ENCODE measurements around the gene FHOD3. TPM values are rescaled to one million over a fixed set of nuclear protein-coding genes. Genes with fewer than 3 reads are reported as not detected.

Gene FHOD3
- total RNA-seq, 1 donor from 2014 or later = 2.5 TPM

DNA sequence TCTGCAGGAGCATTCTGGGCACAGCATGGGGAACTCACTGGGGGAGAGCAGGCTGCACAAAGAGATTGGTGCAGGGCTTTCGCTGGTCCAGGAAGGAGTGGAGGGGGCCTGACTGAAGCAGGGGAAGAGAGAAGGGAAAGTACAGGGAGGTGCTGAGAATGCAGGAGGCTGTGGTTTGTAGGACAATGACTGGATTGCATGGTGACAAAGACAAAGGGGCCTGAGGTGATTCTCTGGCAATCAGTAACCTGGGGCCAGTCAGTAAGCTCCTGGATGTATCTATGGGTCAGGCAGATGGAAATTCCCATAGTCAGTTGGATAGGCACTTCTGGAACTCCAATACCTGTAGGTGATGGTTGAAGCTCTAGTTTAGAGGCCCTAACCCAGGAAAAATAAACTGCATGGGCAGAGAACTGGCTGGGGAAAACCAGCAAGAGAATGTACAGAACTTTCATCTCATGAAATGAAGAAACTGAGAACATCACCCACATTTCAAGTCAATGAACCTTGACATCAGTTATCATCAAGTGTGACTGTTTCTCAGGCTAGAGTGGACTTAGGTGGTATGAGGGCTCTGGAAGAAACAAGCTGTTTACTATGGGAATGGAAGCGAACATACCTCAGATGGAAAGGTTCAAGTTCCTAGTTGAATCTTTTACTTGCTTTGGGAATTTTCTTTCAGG, 338.0 kb downstream of the FHOD3 start:
- Histone ChIP-seq H3K36me3 (no peaks in the 10 kb centered on the region), H3K27ac (no peak overlapping the region), H3K4me3 (no peak overlapping the region), H3K9me3 (no peaks in the 10 kb centered on the region), H3K4me1 (no peaks in the 10 kb centered on the region), H3K27me3 (ENCODE audit: low read depth) (no peaks in the 10 kb centered on the region)
- TF ChIP-seq, protein P1, sequence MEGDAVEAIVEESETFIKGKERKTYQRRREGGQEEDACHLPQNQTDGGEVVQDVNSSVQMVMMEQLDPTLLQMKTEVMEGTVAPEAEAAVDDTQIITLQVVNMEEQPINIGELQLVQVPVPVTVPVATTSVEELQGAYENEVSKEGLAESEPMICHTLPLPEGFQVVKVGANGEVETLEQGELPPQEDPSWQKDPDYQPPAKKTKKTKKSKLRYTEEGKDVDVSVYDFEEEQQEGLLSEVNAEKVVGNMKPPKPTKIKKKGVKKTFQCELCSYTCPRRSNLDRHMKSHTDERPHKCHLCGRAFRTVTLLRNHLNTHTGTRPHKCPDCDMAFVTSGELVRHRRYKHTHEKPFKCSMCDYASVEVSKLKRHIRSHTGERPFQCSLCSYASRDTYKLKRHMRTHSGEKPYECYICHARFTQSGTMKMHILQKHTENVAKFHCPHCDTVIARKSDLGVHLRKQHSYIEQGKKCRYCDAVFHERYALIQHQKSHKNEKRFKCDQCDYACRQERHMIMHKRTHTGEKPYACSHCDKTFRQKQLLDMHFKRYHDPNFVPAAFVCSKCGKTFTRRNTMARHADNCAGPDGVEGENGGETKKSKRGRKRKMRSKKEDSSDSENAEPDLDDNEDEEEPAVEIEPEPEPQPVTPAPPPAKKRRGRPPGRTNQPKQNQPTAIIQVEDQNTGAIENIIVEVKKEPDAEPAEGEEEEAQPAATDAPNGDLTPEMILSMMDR (IDR thresholded peaks at IDR 0.05) = no peak
- no peak for DNase-seq
- no peak for ATAC-seq
- intact Hi-C loops (cut with DNase I) = no loop called here

DNA sequence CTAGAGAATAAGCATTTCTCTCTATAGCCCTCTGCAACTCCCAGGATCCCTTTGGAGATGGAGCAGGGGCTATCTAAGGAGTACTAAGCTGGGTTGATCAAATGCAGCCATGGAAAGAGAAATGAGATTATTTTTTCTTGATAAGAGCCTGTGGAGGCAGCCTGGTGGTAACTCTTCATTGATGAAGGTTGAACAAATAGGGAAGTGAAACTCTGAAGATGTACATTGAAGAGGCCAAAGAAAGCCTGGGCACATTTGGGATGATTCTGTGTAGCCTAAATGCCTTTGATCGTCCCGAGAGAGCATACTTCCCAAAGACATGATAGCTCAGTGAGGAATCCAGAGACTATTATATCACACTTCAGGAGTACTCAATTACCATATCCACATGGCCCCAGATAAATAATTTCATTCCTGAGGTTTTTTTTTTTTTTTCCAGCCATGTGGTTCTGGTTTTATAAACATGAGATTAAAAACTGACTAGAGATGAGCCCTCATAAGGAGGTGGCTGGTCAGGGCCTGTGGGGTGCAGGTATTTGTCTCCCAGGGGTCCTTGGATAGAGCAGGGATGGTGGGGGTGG, 338.8 kb downstream of the FHOD3 start:
- no peak for DNase-seq
- intact Hi-C loops (cut with DNase I) = no loop called here

DNA sequence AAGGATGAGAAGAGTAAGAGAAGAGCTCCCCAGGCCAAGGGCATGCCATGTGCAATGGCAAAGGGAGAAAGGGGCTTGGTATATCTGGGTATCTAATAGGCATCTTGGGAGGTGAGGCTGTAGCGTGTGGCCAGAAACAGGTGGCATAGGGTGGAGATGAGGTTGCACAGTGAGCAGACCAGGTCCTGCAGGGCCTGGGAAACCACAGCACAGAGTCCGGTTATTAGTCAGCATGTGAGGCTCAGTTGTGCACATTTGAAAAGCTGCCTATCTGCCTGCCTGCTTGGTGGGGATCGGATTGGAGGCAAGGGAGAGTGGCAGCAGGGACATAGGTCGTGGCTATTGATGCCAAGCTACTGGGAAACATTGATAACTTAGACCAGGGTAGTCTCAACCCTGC, 340.7 kb downstream of the FHOD3 start:
- Histone ChIP-seq H3K36me3 (no peaks in the 10 kb centered on the region), H3K9me3 (no peaks in the 10 kb centered on the region), H3K27me3 (ENCODE audit: low read depth) (no peaks in the 10 kb centered on the region), H3K4me1 (no peaks in the 10 kb centered on the region), H3K4me3 (no peak overlapping the region), H3K27ac (no peak overlapping the region)
- intact Hi-C loops (cut with DNase I) = no loop called here
- DNase-seq (no peak), ATAC-seq (no peak)
- TF ChIP-seq, protein P1 (IDR thresholded peaks at IDR 0.05) = no peak

More for the DNA sequence above, 338.8 kb downstream of the FHOD3 start:
- Histone ChIP-seq H3K36me3 (no peaks in the 10 kb centered on the region), H3K4me1 (no peaks in the 10 kb centered on the region), H3K4me3 (no peak overlapping the region), H3K27ac (no peak overlapping the region), H3K27me3 (ENCODE audit: low read depth) (no peaks in the 10 kb centered on the region), H3K9me3 (no peaks in the 10 kb centered on the region)
- TF ChIP-seq, protein P1 (IDR thresholded peaks at IDR 0.05) = no peak
- no peak for ATAC-seq

DNA sequence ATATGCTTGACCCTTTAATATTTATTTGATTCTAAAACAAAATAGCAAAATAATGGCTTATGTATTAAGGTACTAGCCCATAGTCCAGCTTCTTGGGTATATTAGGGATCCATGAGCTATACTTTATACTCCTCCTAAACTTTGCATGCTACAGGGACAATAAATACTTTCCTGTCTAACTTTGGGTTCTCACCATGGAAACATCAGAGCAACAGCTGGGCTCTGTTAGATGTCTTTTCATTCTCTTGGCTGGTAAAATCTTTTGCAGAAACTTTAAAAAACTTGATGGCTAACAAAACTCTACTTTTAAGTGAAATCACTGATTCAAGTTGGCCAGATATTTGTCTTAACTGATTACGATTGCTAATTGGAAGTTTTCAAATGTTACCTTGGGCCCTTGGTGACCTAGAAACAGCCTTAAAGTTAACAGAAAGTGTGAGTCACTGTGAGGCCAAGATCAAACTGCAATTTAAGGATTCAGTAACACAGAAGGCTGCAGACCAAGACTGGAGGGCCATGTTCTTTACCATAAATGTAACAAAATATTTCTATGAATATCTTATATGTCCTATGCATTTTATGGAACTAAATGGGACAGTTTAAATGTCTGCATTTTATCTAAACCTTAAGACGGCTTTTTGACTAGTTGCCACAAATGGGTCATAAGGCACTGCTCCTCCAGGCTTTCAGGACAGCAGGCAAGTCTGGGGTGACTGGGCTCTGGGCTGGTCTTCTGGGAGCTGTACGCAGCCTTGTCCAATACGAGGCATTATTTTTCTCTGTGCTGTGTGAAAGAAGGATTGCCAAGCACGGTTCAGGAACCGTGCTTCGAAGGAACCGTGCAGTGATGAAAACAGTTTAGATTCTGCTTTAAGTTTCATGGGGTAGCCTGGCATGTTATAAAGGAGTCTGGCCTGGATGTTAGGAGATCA, 342.8 kb downstream of the FHOD3 start:
- no peak overlapping the region for H3K27ac ChIP-seq
- no peaks in the 10 kb centered on the region for H3K9me3 ChIP-seq
- no peaks in the 10 kb centered on the region for H3K4me1 ChIP-seq
- no peaks in the 10 kb centered on the region for H3K27me3 ChIP-seq (ENCODE audit: low read depth)
- ATAC-seq (no peak), DNase-seq (no peak)
- intact Hi-C loops (cut with DNase I) = no loop called here
- H3K36me3 ChIP-seq = no peaks in the 10 kb centered on the region
- TF ChIP-seq, protein P1 (IDR thresholded peaks at IDR 0.05) = no peak
- no peak overlapping the region for H3K4me3 ChIP-seq

DNA sequence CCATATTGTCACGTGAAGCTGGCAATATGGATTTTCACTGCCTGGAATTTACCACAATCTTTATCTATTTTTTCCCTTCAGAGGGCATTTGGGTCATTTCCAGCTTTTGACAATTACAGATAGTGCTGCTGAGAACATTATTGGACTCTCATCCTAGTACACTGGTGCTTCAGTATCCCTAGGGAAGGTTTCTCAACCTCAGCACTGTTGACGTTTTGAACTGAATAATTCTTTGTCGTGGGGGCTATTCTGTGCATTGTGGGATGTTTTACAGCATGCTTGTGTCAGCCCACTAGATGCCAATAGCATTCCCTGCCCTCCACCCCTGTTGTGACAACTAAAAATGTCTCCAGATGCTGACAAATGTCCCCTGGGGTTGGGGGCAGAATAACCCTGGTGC, 345.5 kb downstream of the FHOD3 start:
- no peaks in the 10 kb centered on the region for H3K27me3 ChIP-seq (ENCODE audit: low read depth)
- ATAC-seq (no peak), DNase-seq (no peak)
- H3K4me3 ChIP-seq = no peak overlapping the region
- no peaks in the 10 kb centered on the region for H3K9me3 ChIP-seq
- intact Hi-C loops (cut with DNase I) = no loop called here
- H3K36me3 ChIP-seq = no peaks in the 10 kb centered on the region
- H3K27ac ChIP-seq = no peak overlapping the region
- TF ChIP-seq, protein P1 (IDR thresholded peaks at IDR 0.05) = no peak
- no peaks in the 10 kb centered on the region for H3K4me1 ChIP-seq

Data from lower lobe of right lung (tissue), 2 donors.